Liver (tissue), 9 donors: Measurements from ENCODE around the gene BACE1-AS. TPM values are rescaled to one million over a fixed set of nuclear protein-coding genes. Genes with fewer than 3 reads are reported as not detected.
"Not testable (repeated sequence)": the region's sequence is repeated elsewhere in the genome, so short reads cannot be mapped to it uniquely, and the experiment has no call there.

Experiments used
- DNase-seq: peaks from one replicate; pipeline ENCODE4 v3.0.0-alpha.2; 2017; ENCODE audit warnings: low spot score
- H3K27ac ChIP-seq, 2 donors: one replicate each; pipeline ENCODE4 v1.7.0; 2013; ENCODE audit warnings: inconsistent platforms in 2 of 2, low read length in 2 of 2, control low read depth in 1 of 2, low read depth in 1 of 2, mild to moderate bottlenecking in 1 of 2
- H3K27me3 ChIP-seq, 4 donors: one replicate each; pipeline versions ENCODE4 v1.6.1 to v1.7.0; 2013; ENCODE audit warnings: low read length in 3 of 4, inconsistent platforms in 1 of 4, mild to moderate bottlenecking in 1 of 4, moderate library complexity in 1 of 4; ENCODE audit not compliant: control insufficient read depth in 4 of 4, insufficient read depth in 4 of 4
- H3K36me3 ChIP-seq, 4 donors: one replicate each; pipeline versions ENCODE4 v1.6.1 to v1.7.0; 2013; ENCODE audit warnings: low read length in 3 of 4, mild to moderate bottlenecking in 3 of 4, low read depth in 1 of 4, moderate library complexity in 1 of 4; ENCODE audit not compliant: control insufficient read depth in 4 of 4, insufficient read depth in 3 of 4
- H3K4me1 ChIP-seq, 4 donors: one replicate each; pipeline versions ENCODE4 v1.6.1 to v1.7.0; 2013; ENCODE audit warnings: low read length in 3 of 4, mild to moderate bottlenecking in 3 of 4, moderate library complexity in 1 of 4; ENCODE audit not compliant: control insufficient read depth in 4 of 4, insufficient read depth in 4 of 4
- H3K4me3 ChIP-seq, 3 donors: one replicate each; pipeline versions ENCODE4 v1.6.1 to v1.7.0; 2013; ENCODE audit warnings: low read length in 3 of 3, control low read depth in 1 of 3, low read depth in 1 of 3, mild to moderate bottlenecking in 1 of 3
- H3K9ac ChIP-seq, 2 donors: one replicate each; pipeline ENCODE4 v1.7.0; 2013; ENCODE audit warnings: low read length in 2 of 2, mild to moderate bottlenecking in 2 of 2, moderate library complexity in 2 of 2, control low read depth in 1 of 2, low read depth in 1 of 2
- H3K9me3 ChIP-seq, 4 donors: one replicate each; pipeline versions ENCODE4 v1.6.1 to v1.7.0; 2013; ENCODE audit warnings: low read length in 3 of 4; ENCODE audit not compliant: control insufficient read depth in 4 of 4
- ATF3 ChIP-seq: IDR thresholded peaks from 2 replicates; pipeline ENCODE4 v1.6.1; 2016; ENCODE audit warnings: antibody characterized with exemption
- CTCF ChIP-seq: fragments of 150-350 bp; IDR thresholded peaks from 2 replicates; pipeline ENCODE4 v1.5.1; 2017; ENCODE audit warnings: improper control_type of control experiment, low read depth, low read length; ENCODE audit not compliant: missing input control
- FOXA2 ChIP-seq: IDR thresholded peaks from 2 replicates; pipeline ENCODE4 v1.6.1; 2016; ENCODE audit warnings: antibody characterized with exemption
- GABPA ChIP-seq, 2 donors: IDR thresholded peaks in 1 of 2; conservative IDR thresholded peaks in 1 of 2; 2 replicates each; pipeline ENCODE4 v1.6.1; 2016; ENCODE audit warnings: antibody characterized with exemption in 2 of 2, mild to moderate bottlenecking in 1 of 2, moderate library complexity in 1 of 2
- HNF4A ChIP-seq, 2 donors: conservative IDR thresholded peaks; 2 replicates each; pipeline ENCODE4 v1.6.1; 2016; ENCODE audit warnings: antibody characterized with exemption in 2 of 2, mild to moderate bottlenecking in 2 of 2
- HNF4G ChIP-seq: IDR thresholded peaks from 2 replicates; pipeline ENCODE4 v1.6.1; 2016; ENCODE audit warnings: antibody characterized with exemption
- JUND ChIP-seq, 2 donors: IDR thresholded peaks; 2 replicates each; pipeline ENCODE4 v1.6.1; 2016; ENCODE audit warnings: antibody characterized with exemption in 2 of 2
- MAX ChIP-seq: IDR thresholded peaks from 2 replicates; pipeline ENCODE4 v1.6.1; 2016; ENCODE audit warnings: antibody characterized with exemption
- NR2F2 ChIP-seq: IDR thresholded peaks from 2 replicates; pipeline ENCODE4 v1.6.1; 2016; ENCODE audit warnings: antibody characterized with exemption
- RAD21 ChIP-seq, 2 donors: IDR thresholded peaks; 2 replicates each; pipeline ENCODE4 v1.6.1; 2016; ENCODE audit warnings: antibody characterized with exemption in 2 of 2, mild to moderate bottlenecking in 2 of 2
- REST ChIP-seq: IDR thresholded peaks from 2 replicates; pipeline ENCODE4 v1.6.1; 2016; ENCODE audit warnings: antibody characterized with exemption, mild to moderate bottlenecking
- RXRA ChIP-seq, 2 donors: IDR thresholded peaks; 2 replicates each; pipeline ENCODE4 v1.6.1; 2017 to 2018; ENCODE audit warnings: antibody characterized with exemption in 2 of 2, mild to moderate bottlenecking in 1 of 2
- SP1 ChIP-seq: IDR thresholded peaks from 2 replicates; pipeline ENCODE4 v1.6.1; 2018; ENCODE audit warnings: antibody characterized with exemption, mild to moderate bottlenecking
- TAF1 ChIP-seq: conservative IDR thresholded peaks from 2 replicates; pipeline ENCODE4 v1.6.1; 2016; ENCODE audit warnings: antibody characterized with exemption, mild to moderate bottlenecking
- ZBTB33 ChIP-seq: IDR thresholded peaks from 2 replicates; pipeline ENCODE4 v1.6.1; 2016; ENCODE audit warnings: antibody characterized with exemption
- WGBS: extraction: QIAGEN DNeasy Blood & Tissue Kit; methylation state at CpG from one replicate; pipeline ENCODE4 v1.1.7; 2013; 5-methylcytosine and 5-hydroxymethylcytosine counted together
- polyA plus RNA-seq, 2 donors: library from polyadenylated mRNA; stranded (reverse) in 1 of 2; unstranded in 1 of 2; fragments of 200-250 nt in 1 of 2; fragments of >200 nt in 1 of 2; fragmentation: Nextera tagmentation in 1 of 2; extraction: Ambion mirVana in 1 of 2; gene quantifications; one replicate each; pipeline versions ENCODE4 v1.2.1 to v1.2.3, GENCODE V29; 2013 to 2015
- total RNA-seq, 2 donors: library from RNA; depleted of rRNA; stranded (reverse); fragments of >200 nt; gene quantifications; one replicate each; pipeline ENCODE4 v1.2.3, GENCODE V29; 2014
- donor health status: healthy.
- donor health status: healthy.
- donor health status: healthy.
- donor health status: healthy.
- donor health status: healthy.

BACE1-AS gene
- total and polyA plus RNA-seq, 4 donors, result 0.85 to 2.9 (median 1.6) TPM

GRCh38 chr11:117271208-117271607 lies 19.9 kb upstream of the BACE1-AS start (continued):
- TF ChIP-seq HNF4G, result no peak
- TF ChIP-seq RAD21 (IDR thresholded peaks at IDR 0.05), result no peak

- not testable (repeated sequence) for H3K36me3 ChIP-seq, H3K9me3 ChIP-seq, H3K4me3 ChIP-seq, DNase-seq, H3K27ac ChIP-seq, H3K27me3 ChIP-seq, H3K9ac ChIP-seq, H3K4me1 ChIP-seq
- WGBS, result 96% methylated on average over 5 of the region's 5 CpGs
Measured at GRCh38 chr11:117272175-117272574, 19.0 kb upstream of the BACE1-AS start.

GRCh38 chr11:117273550-117274289 lies 17.4 kb upstream of the BACE1-AS start:
- no peak overlapping the region for H3K9ac ChIP-seq
- H3K4me1 ChIP-seq, result no peaks in the 10 kb centered on the region
- no peak for DNase-seq
- WGBS, result 95% methylated on average over 9 of the region's 9 CpGs
- H3K9me3 ChIP-seq, result no peaks in the 10 kb centered on the region
- no peak for TF ChIP-seq MAX
- TF ChIP-seq JUND (IDR thresholded peaks at IDR 0.05), result no peak
- no peak for TF ChIP-seq RXRA (IDR thresholded peaks at IDR 0.05)
- TF ChIP-seq ATF3, result no peak
- no peak for TF ChIP-seq HNF4G
- TF ChIP-seq RAD21 (IDR thresholded peaks at IDR 0.05), result no peak
- no peak for TF ChIP-seq CTCF
- no peak for TF ChIP-seq FOXA2
- TF ChIP-seq TAF1, result no peak
- TF ChIP-seq GABPA (IDR thresholded peaks at IDR 0.05 in 1 of 2, conservative IDR thresholded peaks at IDR 0.05 in 1 of 2), result no peak
- no peak for TF ChIP-seq NR2F2
- TF ChIP-seq ZBTB33, result no peak
- no peak for TF ChIP-seq HNF4A (conservative IDR thresholded peaks at IDR 0.05)
- no peak for TF ChIP-seq SP1
- no peak for TF ChIP-seq REST
- H3K4me3 ChIP-seq, result no peak overlapping the region
- H3K27me3 ChIP-seq, result no peaks in the 10 kb centered on the region
- peaks cover 0 to 2% (median 2%) of the 10 kb centered on the region in 4 donors for H3K36me3 ChIP-seq
- H3K27ac ChIP-seq, result no peak overlapping the region
